ENCODE results near the gene SP1.

GRCh38 chr12:53414756-53415417, 34.9 kb downstream of the SP1 start:
- TF ChIP-seq CTCF (conservative IDR thresholded peaks at IDR 0.05; ENCODE audit: low read depth, low read length) (no peak), EZH2 (IDR thresholded peaks at IDR 0.05; ENCODE audit: borderline replicate concordance, low read depth, low read length, poor library complexity, severe bottlenecking) (no peak)

Data from A673 (cell line).